A549 (cell line): ENCODE data around the gene SAMD10. TPM values are rescaled to one million over a fixed set of nuclear protein-coding genes. Genes with fewer than 3 reads are reported as not detected.

Experiments used
- ATAC-seq, 2 experiments: fragments of 200-7000 bp in 1 of 2; fragments of >200 bp in 1 of 2; cut with Nextera tagmentation in 1 of 2; cut with Tn5 transposase in 1 of 2; 3 replicates each; pipeline versions ENCODE4 v1.8.0 to v1.9.1; 2018 to 2020; ENCODE audit warnings: mild to moderate bottlenecking in 1 of 2, moderate library complexity in 1 of 2
- CTCF ChIA-PET: fragments of 300-600 bp; sonication (Branson Sonifier 250); formaldehyde crosslinking; extraction: SDS; loops from one replicate; lab custom pipeline; 2021; ENCODE audit warnings: antibody characterized with exemption, inconsistent platforms; lab: Yijun Ruan, JAX
- POLR2A ChIA-PET: fragments of 350-600 bp; formaldehyde crosslinking; extraction: SDS; loops from one replicate; lab custom pipeline; 2021; ENCODE audit warnings: antibody characterized with exemption, inconsistent platforms; lab: Yijun Ruan, JAX
- DNase-seq, 2 experiments: peaks; one replicate each; pipeline versions ENCODE4 v3.0.0 to v3.0.0-alpha.2; 2011 to 2016; ENCODE audit warnings: low read depth in 1 of 2, low spot score in 1 of 2
- FAIRE-seq: peaks from 2 replicates; lab custom pipeline; 2011; peaks lifted over from hg19 to GRCh38; lab: Jason Lieb, UNC
- H3K27ac ChIP-seq, 2 experiments: fragments of >200 bp; sonication (Bioruptor Twin); formaldehyde crosslinking; 3 replicates each; pipeline ENCODE4 v1.5.1; 2016 to 2017
- H3K4me1 ChIP-seq: fragments of >200 bp; sonication (Bioruptor Twin); formaldehyde crosslinking; 3 replicates; pipeline ENCODE4 v1.6.1; 2016
- H3K4me2 ChIP-seq: fragments of >200 bp; sonication (Bioruptor Twin); formaldehyde crosslinking; 3 replicates; pipeline ENCODE4 v1.6.1; 2016
- H3K4me3 ChIP-seq: fragments of >200 bp; sonication (Bioruptor Twin); formaldehyde crosslinking; 3 replicates; pipeline ENCODE4 v1.5.1; 2016
- H3K9me3 ChIP-seq: fragments of >200 bp; sonication (Bioruptor Twin); formaldehyde crosslinking; 3 replicates; pipeline ENCODE4 v1.6.1; 2016
- CEBPB ChIP-seq, 2 experiments: fragments of >200 bp in 1 of 2; sonication (Bioruptor Twin) in 1 of 2; formaldehyde crosslinking in 1 of 2; IDR thresholded peaks; 2 replicates each; pipeline ENCODE4 v1.6.1; 2012 to 2016
- FOXS1 ChIP-seq: fragments of 250-450 bp; sonication (Bioruptor Pico); IDR thresholded peaks from 2 replicates; pipeline ENCODE4 v1.5.0; 2020; ENCODE audit warnings: mild to moderate bottlenecking, moderate library complexity
- GATA3 ChIP-seq: IDR thresholded peaks from 2 replicates; pipeline ENCODE4 v1.6.1; 2012; ENCODE audit warnings: borderline replicate concordance
- HOXA7 ChIP-seq: fragments of 250-450 bp; sonication (Bioruptor Pico); IDR thresholded peaks from 2 replicates; pipeline ENCODE4 v1.5.0; 2020; ENCODE audit warnings: mild to moderate bottlenecking, moderate library complexity
- HOXB13 ChIP-seq: fragments of 250-450 bp; sonication (Bioruptor Pico); IDR thresholded peaks from 2 replicates; pipeline ENCODE4 v1.5.0; 2020; ENCODE audit warnings: low read depth, mild to moderate bottlenecking, moderate library complexity
- MAZ ChIP-seq: fragments of 150-350 bp; IDR thresholded peaks from 2 replicates; pipeline ENCODE4 v1.6.1; 2014; ENCODE audit warnings: antibody characterized with exemption, low read depth, low read length, borderline replicate concordance
- MYC ChIP-seq: IDR thresholded peaks from 2 replicates; pipeline ENCODE4 v1.6.1; 2012; ENCODE audit warnings: mild to moderate bottlenecking, inconsistent platforms, low read length, improper control_type of control experiment, borderline replicate concordance
- POLR2A ChIP-seq: IDR thresholded peaks from 2 replicates; pipeline ENCODE4 v1.6.1; 2012; ENCODE audit warnings: mild to moderate bottlenecking, low read length
- POLR2AphosphoS2 ChIP-seq: conservative IDR thresholded peaks from 2 replicates; pipeline ENCODE4 v1.6.1; 2012; ENCODE audit warnings: low read length, improper control_type of control experiment, inconsistent platforms
- RAD21 ChIP-seq, 2 experiments: fragments of >200 bp in 1 of 2; sonication (Bioruptor Twin) in 1 of 2; formaldehyde crosslinking in 1 of 2; IDR thresholded peaks in 1 of 2; conservative IDR thresholded peaks in 1 of 2; 2 replicates in 1 of 2; 3 replicates in 1 of 2; pipeline ENCODE4 v1.6.1; 2012 to 2018; ENCODE audit warnings: inconsistent platforms in 1 of 2
- RFX5 ChIP-seq: fragments of 450-650 bp; IDR thresholded peaks from 2 replicates; pipeline ENCODE4 v1.7.1; 2014; ENCODE audit warnings: antibody characterized with exemption, mild to moderate bottlenecking, moderate library complexity
- SMC3 ChIP-seq: fragments of >200 bp; sonication (Bioruptor Twin); formaldehyde crosslinking; IDR thresholded peaks from 3 replicates; pipeline ENCODE4 v1.6.1; 2018; ENCODE audit warnings: inconsistent platforms
- WGBS: methylation state at CpG from one replicate; pipeline ENCODE4 v1.1.6; 2017; ENCODE audit errors: missing lambda C conversion rate; 5-methylcytosine and 5-hydroxymethylcytosine counted together
- polyA plus RNA-seq, 4 experiments: library from polyadenylated mRNA; depleted of rRNA in 3 of 4; stranded (reverse); fragments of >200 nt; fragmentation: RNase III in 1 of 4; extraction: RNeasy Plus Mini Kit Qiagen cat#74134 plus additional on column Dnase treatment in 1 of 4; gene quantifications; 2 replicates in 3 of 4; 3 replicates in 1 of 4; pipeline ENCODE4 v1.2.3, GENCODE V29; 2011 to 2017
- TF ChIP-seq, protein P1 (sequence below): fragments of >200 bp; sonication (Bioruptor Twin); formaldehyde crosslinking; IDR thresholded peaks from 3 replicates; pipeline ENCODE4 v1.5.1; 2016
- TF ChIP-seq, protein P2 (sequence below): fragments of >200 bp; sonication (Bioruptor Twin); formaldehyde crosslinking; IDR thresholded peaks from 3 replicates; pipeline ENCODE4 v1.6.1; 2016
- TF ChIP-seq, protein P3 (sequence below): IDR thresholded peaks from 2 replicates; pipeline ENCODE4 v1.6.1; 2012

The SAMD10 gene
- polyA plus RNA-seq, 2 of the 4 experiments (the other 2 are of a cell fraction), result not detected

DNA sequence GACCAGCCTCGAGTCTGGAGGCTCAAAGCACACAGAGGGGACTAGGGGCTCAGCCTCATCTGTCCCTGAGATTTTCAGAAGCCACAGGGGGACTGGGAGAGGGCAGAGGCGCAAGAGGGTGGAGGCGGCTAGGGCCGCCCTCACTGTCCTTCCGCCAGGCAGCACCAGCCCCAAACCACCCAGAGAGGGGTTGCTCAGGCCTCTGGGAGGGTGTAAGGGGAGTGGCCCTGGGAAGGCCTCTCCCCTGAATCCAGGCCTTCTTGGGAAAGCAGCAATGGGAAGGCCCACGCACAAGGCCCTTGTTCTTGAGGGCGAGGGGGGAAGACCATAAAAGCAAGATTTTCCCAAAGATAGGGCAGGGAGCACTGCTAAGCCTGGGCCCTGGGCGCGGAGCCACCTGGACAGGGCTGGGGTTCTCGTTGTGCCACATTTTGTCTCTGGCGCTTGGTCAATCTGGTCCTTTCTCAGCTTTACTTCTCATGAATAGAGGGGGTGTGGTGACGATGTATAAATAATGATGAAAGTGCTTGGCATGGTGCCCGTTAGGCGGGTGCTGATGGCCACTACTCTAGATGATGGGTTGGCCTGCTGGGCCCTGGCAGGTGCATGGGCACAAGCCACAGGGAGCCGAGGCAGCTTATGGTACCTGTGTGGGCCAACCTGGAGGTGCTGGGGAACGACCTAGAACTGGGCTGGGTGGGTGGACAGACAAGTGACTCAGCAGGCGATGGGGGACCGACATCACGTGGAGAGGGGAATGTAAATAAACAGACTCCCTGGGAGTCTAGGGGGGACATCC is 4.8 kb downstream of the SAMD10 start:
- WGBS, result 35% methylated on average over 19 of the region's 19 CpGs
- ATAC-seq, result peak in 1 of 2 experiments; percentile 1; a peak in 2 of 6 replicates
- Histone ChIP-seq H3K9me3 (no peaks in the 10 kb centered on the region), H3K4me2 (peak overlapping the region; percentile 75), H3K4me3 (no peak overlapping the region), H3K27ac (peak overlapping the region; percentile 1 to 83; a peak in 4 of 6 replicates), H3K4me1 (peaks cover 41% of the 10 kb centered on the region)
- TF ChIP-seq CEBPB (IDR thresholded peaks at IDR 0.05) (no peak), GATA3 (0 out of 2 replicates have a peak, but pooled peaks have one; percentile 2)
- ChIA-PET CTCF (interaction anchor here (0.6 to 3.6 kb wide), 78 partner anchors 8 to 751 kb away, joined by 3 to 48 read pairs (median 4); partner anchors contain the start of genes HELZ2, PTK6, TCEA2 and TPD52L2), POLR2A (interaction anchor here (1.1 to 1.8 kb wide), 3 partner anchors 19 to 437 kb away, joined by 6 to 10 read pairs (median 7); partner anchors contain the start of genes PTK6, TPD52L2 and UCKL1)
- FAIRE-seq, result no peak
- peak in 1 of 2 experiments; percentile 36 for DNase-seq

DNA sequence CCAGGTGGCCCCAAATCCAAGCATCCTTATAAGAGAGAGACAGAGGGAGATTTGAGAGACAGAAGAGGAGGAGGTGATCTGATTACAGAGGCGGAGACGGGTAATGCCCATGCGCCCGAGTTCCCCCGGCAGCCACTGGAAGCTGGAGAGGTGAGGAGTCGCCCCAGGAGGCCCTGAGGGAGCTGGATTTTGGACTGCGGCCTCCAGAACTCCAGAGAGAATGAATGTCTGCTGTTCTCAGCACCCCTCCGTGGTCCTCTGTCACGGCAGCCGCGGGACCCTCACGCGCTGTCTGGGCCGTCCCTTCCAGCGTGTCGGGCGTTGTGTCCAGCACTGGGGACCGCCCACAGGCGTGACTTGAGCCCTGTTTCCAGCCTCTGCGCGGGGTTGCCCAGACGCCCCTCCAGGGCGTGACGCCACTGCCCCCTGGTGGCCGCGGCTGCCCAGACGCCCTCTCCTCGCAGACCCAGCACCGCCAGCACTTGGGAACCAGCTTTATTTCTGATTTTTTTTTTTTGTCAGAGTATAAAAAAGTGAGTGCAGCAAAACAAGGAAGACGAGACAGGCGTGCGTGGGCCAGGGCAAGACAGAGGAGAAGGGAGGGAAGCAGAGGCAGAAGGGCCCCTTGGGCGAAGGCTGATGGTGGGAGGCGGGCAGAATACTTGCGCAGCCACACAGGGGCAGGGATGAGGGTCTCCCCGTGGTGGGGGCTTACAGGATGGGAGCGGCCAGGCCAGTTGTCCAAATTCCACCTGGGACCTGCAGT is 5.6 kb downstream of the SAMD10 start:
- peak overlapping the region; percentile 80 to 83 for H3K27ac ChIP-seq
- ATAC-seq (peak; percentile 67 to 92), DNase-seq (peak; percentile 86 to 87)
- WGBS, result 10% methylated on average over 32 of the region's 37 CpGs
- no peaks in the 10 kb centered on the region for H3K9me3 ChIP-seq
- H3K4me1 ChIP-seq, result peaks cover 42% of the 10 kb centered on the region
- CTCF ChIA-PET, result interaction anchor here (0.6 to 3.6 kb wide), 84 partner anchors 9 to 751 kb away, joined by 3 to 48 read pairs (median 4); partner anchors contain the start of genes HELZ2, PTK6, TCEA2 and TPD52L2
- H3K4me3 ChIP-seq, result peak overlapping the region; percentile 46
- TF ChIP-seq GATA3, result 0 out of 2 replicates have a peak, but pooled peaks have one; percentile 4
- no peak for TF ChIP-seq HOXA7 (CRISPR knock-in tag)
- peak; percentile 93 to 94 for TF ChIP-seq RAD21 (conservative IDR thresholded peaks at IDR 0.05 in 1 of 2, IDR thresholded peaks at IDR 0.05 in 1 of 2)
- peak; percentile 56 for TF ChIP-seq POLR2A
- TF ChIP-seq, protein P1, sequence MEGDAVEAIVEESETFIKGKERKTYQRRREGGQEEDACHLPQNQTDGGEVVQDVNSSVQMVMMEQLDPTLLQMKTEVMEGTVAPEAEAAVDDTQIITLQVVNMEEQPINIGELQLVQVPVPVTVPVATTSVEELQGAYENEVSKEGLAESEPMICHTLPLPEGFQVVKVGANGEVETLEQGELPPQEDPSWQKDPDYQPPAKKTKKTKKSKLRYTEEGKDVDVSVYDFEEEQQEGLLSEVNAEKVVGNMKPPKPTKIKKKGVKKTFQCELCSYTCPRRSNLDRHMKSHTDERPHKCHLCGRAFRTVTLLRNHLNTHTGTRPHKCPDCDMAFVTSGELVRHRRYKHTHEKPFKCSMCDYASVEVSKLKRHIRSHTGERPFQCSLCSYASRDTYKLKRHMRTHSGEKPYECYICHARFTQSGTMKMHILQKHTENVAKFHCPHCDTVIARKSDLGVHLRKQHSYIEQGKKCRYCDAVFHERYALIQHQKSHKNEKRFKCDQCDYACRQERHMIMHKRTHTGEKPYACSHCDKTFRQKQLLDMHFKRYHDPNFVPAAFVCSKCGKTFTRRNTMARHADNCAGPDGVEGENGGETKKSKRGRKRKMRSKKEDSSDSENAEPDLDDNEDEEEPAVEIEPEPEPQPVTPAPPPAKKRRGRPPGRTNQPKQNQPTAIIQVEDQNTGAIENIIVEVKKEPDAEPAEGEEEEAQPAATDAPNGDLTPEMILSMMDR, result peak; percentile 97
- TF ChIP-seq MAZ, result 0 out of 2 replicates have a peak, but pooled peaks have one; percentile 57
- TF ChIP-seq SMC3, result peak; percentile 88
- TF ChIP-seq, protein P2, sequence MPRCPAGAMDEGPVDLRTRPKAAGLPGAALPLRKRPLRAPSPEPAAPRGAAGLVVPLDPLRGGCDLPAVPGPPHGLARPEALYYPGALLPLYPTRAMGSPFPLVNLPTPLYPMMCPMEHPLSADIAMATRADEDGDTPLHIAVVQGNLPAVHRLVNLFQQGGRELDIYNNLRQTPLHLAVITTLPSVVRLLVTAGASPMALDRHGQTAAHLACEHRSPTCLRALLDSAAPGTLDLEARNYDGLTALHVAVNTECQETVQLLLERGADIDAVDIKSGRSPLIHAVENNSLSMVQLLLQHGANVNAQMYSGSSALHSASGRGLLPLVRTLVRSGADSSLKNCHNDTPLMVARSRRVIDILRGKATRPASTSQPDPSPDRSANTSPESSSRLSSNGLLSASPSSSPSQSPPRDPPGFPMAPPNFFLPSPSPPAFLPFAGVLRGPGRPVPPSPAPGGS, result 0 out of 3 replicates have a peak, but pooled peaks have one; percentile 30
- TF ChIP-seq RFX5, result no peak; the same call in 1 of the 2 replicates
- no peak for TF ChIP-seq POLR2AphosphoS2
- no peak for TF ChIP-seq HOXB13 (CRISPR knock-in tag)
- TF ChIP-seq, protein P3, sequence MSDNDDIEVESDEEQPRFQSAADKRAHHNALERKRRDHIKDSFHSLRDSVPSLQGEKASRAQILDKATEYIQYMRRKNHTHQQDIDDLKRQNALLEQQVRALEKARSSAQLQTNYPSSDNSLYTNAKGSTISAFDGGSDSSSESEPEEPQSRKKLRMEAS, result peak; percentile 74; the same call in 1 of the 2 replicates
- TF ChIP-seq, all 56 proteins: peak for 8
- peak overlapping the region; percentile 75 for H3K4me2 ChIP-seq
- POLR2A ChIA-PET, result interaction anchor here (0.6 to 1.8 kb wide), 5 partner anchors 17 to 436 kb away, joined by 3 to 10 read pairs (median 6); partner anchors contain the start of genes PTK6, TPD52L2 and UCKL1
- no peak for FAIRE-seq

DNA sequence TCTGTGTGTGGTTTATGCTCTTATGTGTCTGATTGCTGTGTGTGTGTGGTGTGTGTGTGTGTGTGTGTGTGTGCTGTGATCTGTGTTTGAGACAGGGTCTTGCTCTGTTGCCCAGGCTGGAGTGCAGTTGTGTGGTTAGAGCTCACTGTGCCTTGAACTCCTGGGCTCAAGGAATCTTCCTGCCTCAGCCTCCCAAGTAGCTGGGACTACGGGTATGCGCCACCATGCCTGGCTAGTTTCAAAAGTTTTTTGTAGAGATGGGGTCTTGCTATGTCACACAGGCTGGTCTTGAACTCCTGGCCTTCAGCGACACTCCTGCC is 6.3 kb downstream of the SAMD10 start:
- H3K4me2 ChIP-seq, result peak overlapping the region; percentile 75; the same call in 2 of the 3 replicates
- DNase-seq (no peak), FAIRE-seq (no peak), ATAC-seq (no peak)
- ChIA-PET POLR2A (interaction anchor here (0.6 to 1.8 kb wide), 4 partner anchors 16 to 435 kb away, joined by 3 to 10 read pairs (median 6); partner anchors contain the start of genes PTK6 and TPD52L2), CTCF (interaction anchor here (0.6 to 3.6 kb wide), 54 partner anchors 10 to 750 kb away, joined by 3 to 48 read pairs (median 6); partner anchors contain the start of genes PTK6, TCEA2, TPD52L2 and UCKL1)
- TF ChIP-seq MYC, result no peak
- no peak for TF ChIP-seq POLR2A
- no peak for TF ChIP-seq FOXS1 (CRISPR knock-in tag)
- TF ChIP-seq, protein P1, result no peak
- WGBS, result 97% methylated on average over 3 of the region's 3 CpGs
- H3K4me3 ChIP-seq, result no peak overlapping the region
- no peak overlapping the region; a peak in 1 of 6 replicates for H3K27ac ChIP-seq
- H3K9me3 ChIP-seq, result no peaks in the 10 kb centered on the region
- H3K4me1 ChIP-seq, result peaks cover 43% of the 10 kb centered on the region
